ENCODE data around the gene GAA. TPM values are rescaled to one million over a fixed set of nuclear protein-coding genes. Genes with fewer than 3 reads are reported as not detected.

The GAA gene
- total and polyA plus RNA-seq, 2 of the 13 experiments (the other 11 are each of a cell fraction or from before 2014, with no cell fraction given): 21.6 to 36.4 TPM

- no peak; the same call in 1 of the 2 replicates for TF ChIP-seq KIAA2018 (CRISPR knock-in tag; IDR thresholded peaks at IDR 0.05; ENCODE audit: borderline replicate concordance)
- TF ChIP-seq ZNF256 (CRISPR knock-in tag; conservative IDR thresholded peaks at IDR 0.05): peak; percentile 88; the same call in 1 of the 2 replicates
- no peak for TF ChIP-seq NFIC (IDR thresholded peaks at IDR 0.05; ENCODE audit: low read length)
- peak; percentile 34; the same call in 1 of the 2 replicates for TF ChIP-seq HOXA9 (CRISPR knock-in tag; IDR thresholded peaks at IDR 0.05; ENCODE audit: borderline replicate concordance)
- peak; percentile 51 for TF ChIP-seq KAT7 (CRISPR knock-in tag; IDR thresholded peaks at IDR 0.05; ENCODE audit: borderline replicate concordance)
- peak; percentile 77; the same call in 1 of the 2 replicates for TF ChIP-seq MED13 (CRISPR knock-in tag; IDR thresholded peaks at IDR 0.05)
- TF ChIP-seq YY1 (IDR thresholded peaks at IDR 0.05; ENCODE audit: insufficient read depth, insufficient replicate concordance, low read depth, low read length): peak; percentile 82
- TF ChIP-seq AKAP8 (CRISPR knock-in tag; IDR thresholded peaks at IDR 0.05): peak; percentile 94
- peak; percentile 29 for TF ChIP-seq BCL6 (CRISPR knock-in tag; IDR thresholded peaks at IDR 0.05)
- TF ChIP-seq DMAP1 (CRISPR knock-in tag; IDR thresholded peaks at IDR 0.05): peak; percentile 92
- TF ChIP-seq NFATC3 (CRISPR knock-in tag; IDR thresholded peaks at IDR 0.05): no peak
- TF ChIP-seq ZHX2 (IDR thresholded peaks at IDR 0.05; ENCODE audit: low read depth): peak; percentile 48; the same call in 1 of the 2 replicates
- peak; percentile 77; the same call in 1 of the 2 replicates for TF ChIP-seq ZHX2 (CRISPR knock-in tag; IDR thresholded peaks at IDR 0.05; ENCODE audit: borderline replicate concordance)
- TF ChIP-seq RFX5 (IDR thresholded peaks at IDR 0.05; ENCODE audit: low read depth, low read length): no peak
Observed at GRCh38 chr17:80147035-80147822, 45.8 kb downstream of the GAA start, which contains the start of gene EIF4A3 (continued).

Data from HepG2 (cell line).